HG03558 (cell line): ENCODE data around the gene APOBEC3C.
"Not testable (repeated sequence)": the region's sequence is repeated elsewhere in the genome, so short reads cannot be mapped to it uniquely, and the experiment has no call there.

Source experiments
- ATAC-seq: cut with Tn5 transposase; IDR thresholded peaks from one replicate; pipeline ENCODE4 v1.9.1; 2021; ENCODE audit warnings: moderate number of reproducible peaks; ENCODE audit not compliant: unreplicated experiment; ENCODE audit errors: extremely low read depth

Gene APOBEC3C

DNA sequence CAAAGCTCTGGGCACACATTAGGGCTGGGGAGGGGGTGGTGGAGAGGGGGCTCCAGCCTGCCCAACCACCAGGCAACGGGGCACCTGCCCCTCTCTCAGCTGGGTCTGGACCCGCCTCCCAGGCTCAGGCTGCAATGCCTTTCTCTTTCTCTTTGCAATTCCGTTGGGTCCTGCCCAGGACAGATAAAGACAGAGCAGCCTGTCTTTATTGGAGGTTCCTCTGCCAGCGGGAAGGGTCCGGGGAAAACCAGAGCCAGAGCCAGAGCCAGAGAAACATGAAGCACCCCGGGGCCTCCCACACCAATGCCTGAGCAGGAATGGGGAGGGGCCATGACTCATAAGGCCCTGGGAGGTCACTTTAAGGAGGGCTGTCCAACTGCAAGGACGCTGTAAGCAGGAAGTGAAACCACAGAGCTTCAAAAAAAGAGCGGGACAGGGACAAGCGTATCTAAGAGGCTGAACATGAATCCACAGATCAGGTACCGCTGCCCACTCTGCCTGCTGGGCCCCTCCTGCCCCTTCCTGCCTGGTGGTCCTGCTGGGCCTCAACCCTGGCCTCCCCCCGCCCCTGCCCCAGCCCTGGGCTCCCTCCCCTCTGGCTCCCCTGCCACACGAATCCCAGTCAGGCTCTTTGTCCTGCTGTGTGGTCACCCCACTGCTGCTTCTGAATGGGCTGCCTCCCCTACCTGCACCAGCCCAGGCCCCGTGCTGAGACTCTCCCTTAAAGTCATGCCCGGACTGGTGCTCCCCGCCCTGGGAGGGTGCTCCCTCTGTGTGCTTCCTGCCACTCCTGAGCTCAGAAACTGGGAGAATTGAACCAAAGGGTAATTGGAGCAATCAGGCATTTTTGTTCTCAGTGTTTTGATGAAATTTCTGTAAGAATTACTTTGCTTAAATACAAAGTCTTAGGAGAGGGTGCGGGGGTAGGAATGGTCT lies 31.8 kb upstream of the APOBEC3C start, which contains the start of gene APOBEC3B:
Gene APOBEC3B (plus strand): TSS at position 356 of the 936 bp plus-strand sequence. CDS start 107 bp downstream, at position 463.
- ATAC-seq, result no peak

- ATAC-seq, result no peak
These were observed 29.8 kb upstream of the APOBEC3C start for GRCh38 chr22:38984224-38984623.

GRCh38 chr22:38984784-38985757 lies 29.0 kb upstream of the APOBEC3C start:
- peak; percentile 55 for ATAC-seq

GRCh38 chr22:38986629-38987028 lies 27.4 kb upstream of the APOBEC3C start:
- no peak for ATAC-seq

DNA sequence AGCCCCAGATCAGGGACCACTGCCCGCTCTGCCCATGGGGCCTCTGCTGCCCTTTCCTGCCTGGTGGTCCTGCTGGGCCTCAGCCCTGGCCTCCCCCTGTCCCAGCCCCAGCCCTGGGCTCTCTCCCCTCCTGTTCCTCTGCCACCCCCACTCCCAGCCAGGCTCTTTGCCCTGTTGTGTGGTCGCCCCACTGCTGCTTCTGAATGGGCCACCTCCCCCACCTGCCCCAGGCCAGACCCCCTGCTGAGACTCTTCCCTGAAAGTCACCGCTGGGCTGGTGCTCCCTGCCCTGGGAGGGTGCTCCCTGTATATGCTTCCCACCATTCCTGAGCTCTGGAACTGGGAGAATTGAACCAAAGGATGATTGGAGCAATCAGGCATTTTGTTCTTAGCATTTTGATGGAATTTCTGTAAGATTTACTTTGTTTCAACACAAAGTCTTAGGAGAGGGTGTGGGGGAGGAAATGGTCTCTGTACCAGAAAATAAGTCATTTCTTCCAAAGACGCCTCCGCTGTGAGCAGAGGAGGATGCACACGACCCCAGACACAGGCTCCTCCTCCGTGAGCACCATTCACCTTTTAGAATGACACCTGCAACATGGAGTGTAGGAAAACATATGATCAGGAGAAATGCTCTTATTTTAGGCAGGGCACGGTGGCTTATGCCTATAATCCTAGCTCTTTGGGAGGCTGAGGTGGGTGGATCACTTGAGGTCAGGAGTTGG lies 26.7 kb upstream of the APOBEC3C start:
- ATAC-seq, result no peak

- ATAC-seq, result no peak
These were observed 24.6 kb upstream of the APOBEC3C start for GRCh38 chr22:38989466-38989865.

GRCh38 chr22:38992871-38993371 lies 21.1 kb upstream of the APOBEC3C start:
- not testable (repeated sequence) for ATAC-seq

DNA sequence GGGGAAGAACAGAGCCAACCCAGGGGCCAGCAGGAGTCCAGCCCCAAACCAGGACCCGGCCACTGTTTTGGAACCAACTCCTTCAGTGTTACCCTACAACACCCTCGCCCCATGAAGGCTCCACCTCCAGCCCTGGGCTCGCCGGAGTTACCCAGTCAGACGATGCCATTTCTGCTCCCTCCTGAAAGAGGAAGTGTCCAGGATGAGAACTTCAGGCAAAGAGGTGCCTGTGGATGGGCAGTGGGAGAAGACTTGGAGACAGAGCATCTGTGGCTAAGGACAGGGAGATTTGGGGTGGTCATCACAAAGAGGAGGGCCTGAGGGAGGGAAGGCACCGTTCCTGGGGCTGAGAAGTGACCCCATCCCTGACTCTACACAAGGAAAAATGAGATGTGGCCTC lies 18.0 kb upstream of the APOBEC3C start:
- ATAC-seq, result no peak

DNA sequence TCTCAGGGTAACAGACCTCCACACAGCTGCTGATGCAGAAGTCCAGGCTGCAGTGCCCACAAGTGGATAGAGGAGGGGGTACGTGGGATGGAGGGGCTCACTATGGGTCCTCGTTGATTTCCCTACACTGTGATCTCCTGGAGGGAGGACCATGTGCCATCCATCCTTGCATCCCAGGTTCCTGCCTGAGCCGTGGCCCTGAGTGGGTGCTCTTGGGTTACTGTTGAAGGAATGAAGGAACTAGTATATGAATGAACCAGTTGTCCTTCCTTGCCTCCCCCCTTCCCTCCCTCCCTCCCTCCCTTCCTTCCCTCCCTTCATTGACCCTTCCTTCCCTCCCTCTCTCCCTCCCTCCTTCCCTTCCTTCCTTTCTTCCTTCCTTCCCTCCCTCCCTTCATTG lies 16.5 kb upstream of the APOBEC3C start:
- ATAC-seq, result no peak

- ATAC-seq, result no peak
These were observed 10.9 kb upstream of the APOBEC3C start for GRCh38 chr22:39003165-39003638.

DNA sequence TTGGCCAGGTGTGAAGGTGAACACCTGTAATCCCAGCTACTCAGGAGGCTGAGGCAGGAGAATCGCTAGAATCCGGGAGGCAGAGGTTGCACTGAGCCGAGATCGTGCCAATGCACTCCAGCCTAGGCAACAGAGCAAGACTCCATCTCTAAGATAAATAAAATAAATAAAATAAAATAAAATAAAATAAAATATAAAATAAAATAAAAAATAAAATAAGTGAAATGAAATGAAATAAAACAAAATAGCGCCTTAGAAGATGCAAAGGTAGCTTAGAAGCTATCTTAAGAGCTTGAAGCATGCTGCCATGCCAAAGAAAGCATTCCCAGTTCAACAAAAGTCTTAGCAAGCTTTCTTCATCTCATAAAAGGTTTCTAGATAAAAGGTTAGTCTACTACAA lies 6.9 kb upstream of the APOBEC3C start:
- ATAC-seq, result no peak

DNA sequence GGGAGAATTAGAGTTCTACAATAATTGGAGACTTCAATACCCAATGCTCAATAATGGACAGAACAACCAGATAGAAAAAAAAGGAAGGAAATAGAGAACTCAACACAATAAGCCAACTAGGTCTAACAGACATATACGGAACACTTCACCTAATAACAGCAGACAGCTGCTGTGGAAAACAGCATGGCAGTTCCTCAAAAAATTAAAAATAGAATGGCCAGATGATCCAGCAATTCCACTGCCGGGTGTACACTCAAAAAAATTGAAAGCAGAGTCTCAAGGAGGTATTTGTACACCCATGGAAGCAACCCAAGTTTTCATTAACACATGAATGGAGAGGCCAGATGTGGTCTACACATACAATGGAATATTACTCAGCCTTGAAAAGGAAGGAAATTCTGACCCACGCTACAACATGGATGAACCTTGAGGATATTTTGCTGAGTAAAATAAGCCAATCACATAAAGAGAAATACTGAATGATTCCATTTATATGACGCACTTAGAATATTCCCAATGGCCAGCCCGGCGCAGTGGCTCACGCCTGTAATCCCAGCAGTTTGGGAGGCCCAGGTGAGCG lies 5.7 kb upstream of the APOBEC3C start:
- not testable (repeated sequence) for ATAC-seq

- no peak for ATAC-seq
These were observed 3.1 kb upstream of the APOBEC3C start for GRCh38 chr22:39010946-39011345.

- ATAC-seq, result no peak
These were observed 1.2 kb upstream of the APOBEC3C start for GRCh38 chr22:39012533-39013511.

DNA sequence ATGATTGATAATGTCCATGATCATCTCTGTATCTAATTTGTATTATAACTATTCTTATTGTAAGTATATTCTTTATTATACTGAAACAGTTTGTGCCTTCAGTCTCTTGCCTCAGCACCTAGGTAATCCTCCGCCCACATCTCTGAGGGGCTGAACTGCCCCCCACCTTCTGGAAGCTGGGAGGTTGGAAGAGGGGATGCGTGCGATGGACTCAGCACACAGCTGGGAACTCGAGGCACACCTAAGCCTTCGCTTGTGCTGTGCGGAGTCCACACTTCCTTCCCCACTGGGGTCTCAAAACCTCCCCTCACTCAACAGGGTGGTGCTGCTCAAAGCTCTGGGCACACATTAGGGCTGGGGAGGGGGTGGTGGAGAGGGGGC lies 506 bp upstream of the APOBEC3C start:
- not testable (repeated sequence) for ATAC-seq

GRCh38 chr22:39014723-39015121 lies 665 bp downstream of the APOBEC3C start:
- ATAC-seq, result not testable (repeated sequence)

DNA sequence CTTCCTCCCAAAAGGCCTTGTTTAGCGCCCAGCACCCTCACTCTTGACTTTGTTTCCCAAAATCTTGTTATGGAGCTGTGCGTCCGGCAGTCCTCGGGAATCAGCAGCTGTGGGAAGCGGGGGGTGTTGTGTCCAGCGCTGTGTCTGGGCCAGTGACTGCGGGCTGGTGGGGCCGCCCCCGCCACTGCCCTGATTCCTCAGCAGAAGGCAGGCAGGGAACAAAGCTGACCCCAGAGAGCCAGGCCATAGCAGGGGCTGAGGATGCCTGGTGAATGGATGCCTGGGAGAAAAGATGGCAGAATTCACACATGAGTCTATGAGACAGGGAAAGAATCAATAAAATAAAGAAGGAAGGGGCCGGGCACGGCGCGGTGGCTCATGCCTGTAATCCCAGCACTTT lies 2.5 kb downstream of the APOBEC3C start:
- ATAC-seq, result no peak
